ENCODE data around the gene FBXO36. TPM values are rescaled to one million over a fixed set of nuclear protein-coding genes. Genes with fewer than 3 reads are reported as not detected.

Gene FBXO36
- total and polyA plus RNA-seq, 2 of the 4 experiments (the other 2 are of a cell fraction): 1.3 to 2.2 TPM

GRCh38 chr2:229910147-229910831, 12.0 kb upstream of the FBXO36 start:
- H2AK9ac ChIP-seq (replicated peaks; ENCODE audit: low read depth, low read length, poor library complexity): no peak overlapping the region
- in situ Hi-C loops (cut with MboI; ENCODE audit: low sequenced_read_pairs): no loop called here
- dilution Hi-C loops (cut with HindIII; ENCODE audit: low sequenced_read_pairs, unreplicated experiment): no loop called here
- DNase-seq (no peak), ATAC-seq (ENCODE audit: low read depth) (0 out of 2 replicates have a peak, but pooled peaks have one; percentile 18)
- ChIA-PET POLR2A (ENCODE audit: unreplicated experiment) (no interaction called here), CTCF (interaction anchor here (0.9 kb wide), 1 partner anchor 23 kb away, joined by 3 read pairs; no protein-coding TSS in a partner anchor)
- no peak overlapping the region for H3K56ac ChIP-seq (ENCODE audit: extremely low read depth, insufficient read depth, low read length)
- H3K18ac ChIP-seq (ENCODE audit: low read depth, low read length): no peak overlapping the region
- no peak overlapping the region for H3K4ac ChIP-seq (ENCODE audit: low read depth, low read length)
- no peak overlapping the region for H4K5ac ChIP-seq (ENCODE audit: low read depth, low read length)
- no peak overlapping the region for H2AFZ ChIP-seq (replicated peaks; ENCODE audit: low read length, poor library complexity)
- H2BK20ac ChIP-seq (ENCODE audit: low read depth, low read length): no peak overlapping the region
- H4K20me1 ChIP-seq (ENCODE audit: insufficient read depth, low read length): peaks cover 79% of the 10 kb centered on the region
- no peak overlapping the region for H3K23ac ChIP-seq (ENCODE audit: low read depth, low read length)
- TF ChIP-seq POLR2A (IDR thresholded peaks at IDR 0.05; ENCODE audit: low read depth, low read length) (no peak), RAD21 (IDR thresholded peaks at IDR 0.05; ENCODE audit: low read length) (no peak), RCOR1 (IDR thresholded peaks at IDR 0.05; ENCODE audit: insufficient replicate concordance, low read length) (no peak), NFE2L2 (IDR thresholded peaks at IDR 0.05; ENCODE audit: low read depth, low read length) (no peak), FOS (IDR thresholded peaks at IDR 0.05; ENCODE audit: low read depth, low read length) (no peak), MXI1 (IDR thresholded peaks at IDR 0.05; ENCODE audit: borderline replicate concordance, low read depth, low read length) (no peak), CEBPB (IDR thresholded peaks at IDR 0.05; ENCODE audit: low read depth, low read length) (no peak), SMC3 (IDR thresholded peaks at IDR 0.05; ENCODE audit: low read depth, low read length) (no peak), MAFK (IDR thresholded peaks at IDR 0.05; ENCODE audit: low read depth, low read length) (no peak), ELK1 (IDR thresholded peaks at IDR 0.05; ENCODE audit: borderline replicate concordance, low read depth, low read length) (no peak), CHD1 (IDR thresholded peaks at IDR 0.05; ENCODE audit: low read depth, low read length) (no peak)
- TF ChIP-seq, protein P1, sequence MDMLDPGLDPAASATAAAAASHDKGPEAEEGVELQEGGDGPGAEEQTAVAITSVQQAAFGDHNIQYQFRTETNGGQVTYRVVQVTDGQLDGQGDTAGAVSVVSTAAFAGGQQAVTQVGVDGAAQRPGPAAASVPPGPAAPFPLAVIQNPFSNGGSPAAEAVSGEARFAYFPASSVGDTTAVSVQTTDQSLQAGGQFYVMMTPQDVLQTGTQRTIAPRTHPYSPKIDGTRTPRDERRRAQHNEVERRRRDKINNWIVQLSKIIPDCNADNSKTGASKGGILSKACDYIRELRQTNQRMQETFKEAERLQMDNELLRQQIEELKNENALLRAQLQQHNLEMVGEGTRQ (IDR thresholded peaks at IDR 0.05; ENCODE audit: low read depth, low read length): no peak
- TF ChIP-seq, protein P2, sequence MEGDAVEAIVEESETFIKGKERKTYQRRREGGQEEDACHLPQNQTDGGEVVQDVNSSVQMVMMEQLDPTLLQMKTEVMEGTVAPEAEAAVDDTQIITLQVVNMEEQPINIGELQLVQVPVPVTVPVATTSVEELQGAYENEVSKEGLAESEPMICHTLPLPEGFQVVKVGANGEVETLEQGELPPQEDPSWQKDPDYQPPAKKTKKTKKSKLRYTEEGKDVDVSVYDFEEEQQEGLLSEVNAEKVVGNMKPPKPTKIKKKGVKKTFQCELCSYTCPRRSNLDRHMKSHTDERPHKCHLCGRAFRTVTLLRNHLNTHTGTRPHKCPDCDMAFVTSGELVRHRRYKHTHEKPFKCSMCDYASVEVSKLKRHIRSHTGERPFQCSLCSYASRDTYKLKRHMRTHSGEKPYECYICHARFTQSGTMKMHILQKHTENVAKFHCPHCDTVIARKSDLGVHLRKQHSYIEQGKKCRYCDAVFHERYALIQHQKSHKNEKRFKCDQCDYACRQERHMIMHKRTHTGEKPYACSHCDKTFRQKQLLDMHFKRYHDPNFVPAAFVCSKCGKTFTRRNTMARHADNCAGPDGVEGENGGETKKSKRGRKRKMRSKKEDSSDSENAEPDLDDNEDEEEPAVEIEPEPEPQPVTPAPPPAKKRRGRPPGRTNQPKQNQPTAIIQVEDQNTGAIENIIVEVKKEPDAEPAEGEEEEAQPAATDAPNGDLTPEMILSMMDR (conservative IDR thresholded peaks at IDR 0.05; ENCODE audit: low read depth, low read length): no peak
- WGBS, 2 experiments (ENCODE audit: extremely low coverage in 2 of 2, insufficient read length in 1 of 2): no CpG with 5 or more reads among the region's 1 CpG
- no peak overlapping the region for H3K4me2 ChIP-seq (ENCODE audit: low read depth, low read length)
- peaks cover 10% of the 10 kb centered on the region; the same call in 1 of the 2 replicates for H3K36me3 ChIP-seq (ENCODE audit: control insufficient read depth, insufficient read depth, low read length)
- no peak overlapping the region for H2BK5ac ChIP-seq (ENCODE audit: low read depth, low read length, poor library complexity, severe bottlenecking)
- H2BK15ac ChIP-seq (ENCODE audit: low read depth, low read length): no peak overlapping the region
- BruUV-seq (replicated peaks): no TSS peak
- no peak overlapping the region for H4K8ac ChIP-seq (ENCODE audit: low read depth in 2 of 2, low read length in 2 of 2)
- no peak overlapping the region for H4K91ac ChIP-seq (ENCODE audit: insufficient read depth, low read depth, low read length)
- no peak overlapping the region for H3K14ac ChIP-seq (replicated peaks; ENCODE audit: low read depth, low read length)
- H3K9me3 ChIP-seq (ENCODE audit: control insufficient read depth, insufficient read depth, low read length): no peaks in the 10 kb centered on the region
- no peak overlapping the region for H3K27ac ChIP-seq (ENCODE audit: insufficient read depth, low read length)
- H3K9ac ChIP-seq (ENCODE audit: low read depth, low read length): no peak overlapping the region
- H2BK120ac ChIP-seq (ENCODE audit: low read depth, low read length): no peak overlapping the region
- H2AK5ac ChIP-seq (ENCODE audit: low read depth, low read length): no peak overlapping the region
- H3K4me1 ChIP-seq (ENCODE audit: control insufficient read depth, insufficient read depth, low read length): peaks cover 7% of the 10 kb centered on the region; the same call in 1 of the 2 replicates
- intact Hi-C loops (cut with micrococcal nuclease): loop anchor here (5.0 kb wide), 1 partner anchor 33 kb away; no protein-coding TSS in a partner anchor
- H3K4me3 ChIP-seq (ENCODE audit: insufficient read depth, low read depth, low read length): no peak overlapping the region
- peaks cover 0 to 52% of the 10 kb centered on the region in 2 experiments for H3K79me1 ChIP-seq (ENCODE audit: low read depth in 1 of 2, low read length in 2 of 2)
- no peaks in the 10 kb centered on the region for H3K27me3 ChIP-seq (ENCODE audit: control insufficient read depth, insufficient read depth, low read length)
- H3K9me1 ChIP-seq (ENCODE audit: insufficient read depth, low read length): peaks cover 5% of the 10 kb centered on the region; the same call in 1 of the 2 replicates

Data from IMR-90 (cell line).